ENCODE data around the gene GSC2.

GSC2 gene

DNA sequence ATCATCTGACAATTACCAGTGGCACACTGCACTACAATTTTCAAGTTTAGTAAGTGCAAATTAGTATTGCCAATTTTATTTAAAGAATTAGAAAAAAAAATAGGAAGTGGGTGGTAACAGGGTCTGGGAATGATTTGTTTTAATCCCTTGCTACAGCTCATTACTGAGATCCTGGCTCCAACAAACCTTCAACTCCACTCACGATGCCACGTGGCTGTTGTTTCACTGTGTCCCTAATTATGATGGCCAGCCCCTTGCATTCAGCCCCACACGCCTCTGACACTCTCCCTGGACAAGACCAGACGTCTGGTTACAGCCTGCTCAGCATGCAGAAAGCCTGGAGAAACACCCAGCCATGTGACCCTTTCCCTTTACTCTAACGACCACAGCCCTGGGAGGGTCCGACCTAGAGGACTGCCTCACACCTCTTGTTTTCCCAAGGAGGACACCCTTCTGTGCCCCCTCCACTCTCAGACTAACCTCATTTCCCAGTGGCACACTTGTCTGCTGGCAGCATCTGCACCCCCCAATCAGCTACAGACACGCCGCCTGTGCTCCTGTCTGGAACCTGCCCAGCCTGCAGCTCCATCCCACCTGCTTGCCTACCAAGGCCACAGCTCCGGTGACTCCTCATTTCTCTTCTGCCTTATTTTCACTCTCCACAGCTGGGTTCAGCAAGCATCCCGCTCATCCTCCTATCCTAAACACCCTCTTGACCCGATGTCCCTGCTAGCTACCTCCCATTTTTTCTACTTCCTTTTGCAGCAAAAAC, 46.9 kb upstream of the GSC2 start:
- Histone ChIP-seq H3K79me2 (ENCODE audit: control insufficient read depth, low read length) (no peaks in the 10 kb centered on the region), H3K27ac (ENCODE audit: low read depth, low read length) (no peak overlapping the region), H3K4me3 (ENCODE audit: low read length) (no peak overlapping the region), H3K4me1 (ENCODE audit: control insufficient read depth, low read length) (peaks cover 4% of the 10 kb centered on the region; the same call in 1 of the 2 replicates), H3K4me2 (ENCODE audit: low read length) (no peak overlapping the region), H4K20me1 (ENCODE audit: control insufficient read depth, insufficient read depth, low read depth, low read length) (no peaks in the 10 kb centered on the region), H3K9me2 (replicated peaks; ENCODE audit: control insufficient read depth, low read length) (no peaks in the 10 kb centered on the region), H3F3A (ENCODE audit: control insufficient read depth, insufficient read depth) (no peaks in the 10 kb centered on the region), H3K27me3 (ENCODE audit: control insufficient read depth, low read length) (peaks cover 11% of the 10 kb centered on the region), H3K36me3 (ENCODE audit: control insufficient read depth, low read length) (no peaks in the 10 kb centered on the region), H3K9me3 (ENCODE audit: control insufficient read depth, insufficient read depth, low read length) (no peaks in the 10 kb centered on the region)
- TF ChIP-seq, protein P1, sequence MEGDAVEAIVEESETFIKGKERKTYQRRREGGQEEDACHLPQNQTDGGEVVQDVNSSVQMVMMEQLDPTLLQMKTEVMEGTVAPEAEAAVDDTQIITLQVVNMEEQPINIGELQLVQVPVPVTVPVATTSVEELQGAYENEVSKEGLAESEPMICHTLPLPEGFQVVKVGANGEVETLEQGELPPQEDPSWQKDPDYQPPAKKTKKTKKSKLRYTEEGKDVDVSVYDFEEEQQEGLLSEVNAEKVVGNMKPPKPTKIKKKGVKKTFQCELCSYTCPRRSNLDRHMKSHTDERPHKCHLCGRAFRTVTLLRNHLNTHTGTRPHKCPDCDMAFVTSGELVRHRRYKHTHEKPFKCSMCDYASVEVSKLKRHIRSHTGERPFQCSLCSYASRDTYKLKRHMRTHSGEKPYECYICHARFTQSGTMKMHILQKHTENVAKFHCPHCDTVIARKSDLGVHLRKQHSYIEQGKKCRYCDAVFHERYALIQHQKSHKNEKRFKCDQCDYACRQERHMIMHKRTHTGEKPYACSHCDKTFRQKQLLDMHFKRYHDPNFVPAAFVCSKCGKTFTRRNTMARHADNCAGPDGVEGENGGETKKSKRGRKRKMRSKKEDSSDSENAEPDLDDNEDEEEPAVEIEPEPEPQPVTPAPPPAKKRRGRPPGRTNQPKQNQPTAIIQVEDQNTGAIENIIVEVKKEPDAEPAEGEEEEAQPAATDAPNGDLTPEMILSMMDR (IDR thresholded peaks at IDR 0.05; ENCODE audit: low read depth, low read length, poor library complexity, severe bottlenecking) = no peak
- no peak for TF ChIP-seq EZH2phosphoT487 (IDR thresholded peaks at IDR 0.05; ENCODE audit: borderline replicate concordance, low read length)

DNA sequence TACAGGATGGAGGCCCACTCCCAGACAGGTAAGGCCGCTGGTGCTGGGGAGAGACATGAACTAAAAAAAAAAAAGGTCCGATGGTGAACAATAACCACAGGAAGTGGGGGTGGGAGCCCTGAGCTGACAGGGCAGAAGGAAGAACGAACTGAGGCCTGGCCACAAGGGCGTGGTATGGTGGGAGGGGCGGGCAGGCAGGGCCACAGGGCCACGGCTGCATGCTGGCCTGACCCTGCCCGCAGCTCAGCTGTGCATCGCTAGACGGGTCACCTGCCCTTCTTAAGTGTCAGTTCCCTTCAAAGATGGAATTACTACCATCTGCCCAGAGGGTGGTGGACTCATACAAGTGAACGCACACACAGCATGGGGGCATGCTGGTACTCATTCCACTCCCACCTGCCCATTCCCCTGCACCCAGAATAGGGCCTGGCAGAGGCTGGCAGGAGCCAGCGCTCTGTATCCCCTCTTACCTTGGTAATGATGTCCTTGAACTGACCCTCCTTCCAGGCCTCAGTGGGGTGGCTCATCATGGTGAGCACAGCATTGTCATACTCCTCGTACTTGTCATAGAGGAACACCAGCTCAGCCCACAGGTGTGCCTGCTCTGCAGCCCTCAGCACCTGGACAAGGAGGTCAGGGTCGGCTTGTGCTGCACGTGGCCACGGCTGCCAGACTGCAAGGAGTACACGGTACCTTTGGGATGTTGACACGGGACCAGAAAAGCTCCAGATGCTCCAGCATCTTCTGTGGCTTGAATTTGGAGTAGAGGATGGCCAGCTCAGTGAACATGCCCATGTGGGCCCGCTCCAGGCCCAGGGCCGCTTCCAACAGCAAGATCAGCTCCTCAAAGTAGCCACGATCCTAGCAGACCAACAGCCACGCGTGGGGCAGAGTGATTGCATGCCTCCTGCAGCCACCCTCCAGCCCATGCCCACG, 46.0 kb upstream of the GSC2 start:
- Histone ChIP-seq H3K27ac (ENCODE audit: low read depth, low read length) (no peak overlapping the region), H3K4me2 (ENCODE audit: low read length) (no peak overlapping the region), H3K36me3 (ENCODE audit: control insufficient read depth, low read length) (no peaks in the 10 kb centered on the region)

GRCh38 chr22:19194766-19195536, 44.9 kb upstream of the GSC2 start:
- Histone ChIP-seq H3K36me3 (ENCODE audit: control insufficient read depth, low read length) (no peaks in the 10 kb centered on the region), H3K27ac (ENCODE audit: low read depth, low read length) (no peak overlapping the region), H3F3A (ENCODE audit: control insufficient read depth, insufficient read depth) (no peaks in the 10 kb centered on the region), H3K4me2 (ENCODE audit: low read length) (no peak overlapping the region), H3K9me3 (ENCODE audit: control insufficient read depth, insufficient read depth, low read length) (no peaks in the 10 kb centered on the region), H3K4me3 (ENCODE audit: low read length) (no peak overlapping the region), H3K4me1 (ENCODE audit: control insufficient read depth, low read length) (peaks cover 4% of the 10 kb centered on the region; the same call in 1 of the 2 replicates), H4K20me1 (ENCODE audit: control insufficient read depth, insufficient read depth, low read depth, low read length) (no peaks in the 10 kb centered on the region), H3K9me2 (replicated peaks; ENCODE audit: control insufficient read depth, low read length) (no peaks in the 10 kb centered on the region), H3K79me2 (ENCODE audit: control insufficient read depth, low read length) (no peaks in the 10 kb centered on the region), H3K27me3 (ENCODE audit: control insufficient read depth, low read length) (peaks cover 11% of the 10 kb centered on the region)
- no peak for TF ChIP-seq EZH2phosphoT487 (IDR thresholded peaks at IDR 0.05; ENCODE audit: borderline replicate concordance, low read length)
- TF ChIP-seq, protein P1 (IDR thresholded peaks at IDR 0.05; ENCODE audit: low read depth, low read length, poor library complexity, severe bottlenecking) = no peak

More for the DNA sequence above, 46.0 kb upstream of the GSC2 start:
- Histone ChIP-seq H3K27me3 (ENCODE audit: control insufficient read depth, low read length) (peaks cover 11% of the 10 kb centered on the region), H3K79me2 (ENCODE audit: control insufficient read depth, low read length) (no peaks in the 10 kb centered on the region), H3K9me3 (ENCODE audit: control insufficient read depth, insufficient read depth, low read length) (no peaks in the 10 kb centered on the region), H3K9me2 (replicated peaks; ENCODE audit: control insufficient read depth, low read length) (no peaks in the 10 kb centered on the region), H4K20me1 (ENCODE audit: control insufficient read depth, insufficient read depth, low read depth, low read length) (no peaks in the 10 kb centered on the region), H3F3A (ENCODE audit: control insufficient read depth, insufficient read depth) (no peaks in the 10 kb centered on the region), H3K4me1 (ENCODE audit: control insufficient read depth, low read length) (peaks cover 4% of the 10 kb centered on the region; the same call in 1 of the 2 replicates), H3K4me3 (ENCODE audit: low read length) (no peak overlapping the region)
- TF ChIP-seq EZH2phosphoT487 (IDR thresholded peaks at IDR 0.05; ENCODE audit: borderline replicate concordance, low read length) = no peak
- TF ChIP-seq, protein P1 (IDR thresholded peaks at IDR 0.05; ENCODE audit: low read depth, low read length, poor library complexity, severe bottlenecking) = no peak

Data from DOHH2 (cell line).